Measurements from ENCODE around the gene NOTUM.
"Not testable (repeated sequence)": the region's sequence is repeated elsewhere in the genome, so short reads cannot be mapped to it uniquely, and the experiment has no call there.

NOTUM gene

DNA sequence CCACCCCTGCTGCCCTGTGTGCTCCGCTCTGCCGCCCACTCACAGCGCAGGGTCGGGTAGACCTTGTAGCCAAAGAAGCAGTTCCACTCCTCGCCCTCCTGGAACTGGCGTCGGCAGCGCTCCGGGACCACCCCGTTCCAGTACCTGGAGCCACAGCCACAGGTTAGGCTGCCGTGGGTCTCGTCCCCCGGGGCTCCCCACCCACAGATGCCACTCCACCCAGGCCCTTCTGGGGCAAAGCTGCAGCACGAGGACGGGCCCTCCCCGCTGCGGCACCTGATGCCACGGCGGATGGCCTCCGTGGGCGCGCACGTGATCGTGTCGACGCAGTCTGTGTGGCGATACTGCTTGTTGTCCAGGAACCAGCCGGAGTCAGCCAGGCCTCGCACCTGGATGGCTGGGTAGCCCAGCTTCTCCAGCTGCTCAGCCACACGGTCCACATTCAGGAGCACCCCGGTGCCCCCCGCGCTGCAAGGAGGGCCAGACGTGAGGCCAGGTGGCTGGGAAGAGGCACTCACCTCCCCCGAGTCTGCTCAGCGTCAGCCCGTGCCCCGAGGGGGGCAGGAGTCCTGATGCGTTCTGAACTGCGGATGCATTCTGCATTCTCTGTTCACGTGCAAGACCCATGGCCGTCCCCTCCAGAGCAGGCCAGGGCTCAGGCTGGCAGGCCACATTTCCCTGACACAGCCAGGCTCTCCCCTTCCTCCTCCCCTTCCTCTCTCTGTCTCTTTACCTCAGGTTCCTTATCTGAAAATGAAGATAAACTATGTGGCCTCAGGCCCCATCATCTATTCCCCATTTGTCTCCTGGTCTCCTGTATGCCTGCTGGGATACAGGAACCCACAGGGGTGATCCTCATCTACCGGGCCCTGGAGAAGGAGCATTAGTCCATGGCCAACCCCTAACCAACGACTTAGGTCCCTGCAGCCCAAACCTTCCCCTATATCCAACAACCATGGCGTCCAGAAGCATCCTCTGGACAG lies 4.1 kb downstream of the NOTUM start:
- DNase-seq: no peak

DNA sequence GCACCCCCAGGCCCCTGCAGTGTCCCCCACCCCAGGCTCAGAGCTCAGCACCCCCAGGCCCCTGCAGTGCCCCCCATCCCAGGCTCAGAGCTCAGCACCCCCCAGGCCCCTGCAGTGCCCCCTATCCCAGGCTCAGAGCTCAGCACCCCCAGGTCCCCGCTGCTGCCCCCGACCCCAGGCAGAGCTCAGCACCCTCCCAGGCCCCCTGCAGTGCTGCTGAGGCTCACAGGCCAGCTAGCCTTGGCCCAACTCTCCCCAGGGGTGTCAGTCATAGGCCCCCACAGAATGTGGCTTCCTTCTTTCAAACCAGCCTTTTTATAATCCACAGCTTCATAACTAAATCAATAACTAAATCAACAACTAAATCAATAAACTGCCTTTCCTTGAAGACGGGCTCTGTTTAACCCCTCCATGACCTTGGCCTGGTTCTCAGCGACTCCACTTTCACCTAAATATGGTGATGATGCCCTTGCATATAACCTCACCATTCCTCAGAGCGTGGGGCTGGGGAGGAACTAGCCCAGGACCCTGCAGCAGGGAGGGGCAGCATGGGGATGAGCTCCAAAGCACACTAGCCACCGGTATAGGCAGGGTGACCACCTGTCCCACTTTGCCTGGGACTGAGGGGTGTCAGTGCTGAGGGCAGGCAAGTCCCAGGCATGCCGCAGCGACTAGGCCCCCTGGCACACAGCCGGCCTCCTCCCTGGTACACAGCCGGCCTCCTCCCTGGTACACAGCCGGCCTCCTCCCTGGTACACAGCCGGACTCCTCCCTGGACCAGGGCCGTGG lies 5.0 kb downstream of the NOTUM start:
- DNase-seq: no peak

- no peak for DNase-seq
Measured at GRCh38 chr17:81955058-81955681, 5.8 kb downstream of the NOTUM start.

GRCh38 chr17:81954131-81955057 lies 6.6 kb downstream of the NOTUM start:
- no peak for DNase-seq

- not testable (repeated sequence) for DNase-seq
Measured at GRCh38 chr17:81953443-81953842, 7.5 kb downstream of the NOTUM start.

GRCh38 chr17:81952792-81953228 lies 8.2 kb downstream of the NOTUM start:
- no peak for DNase-seq

GRCh38 chr17:81951785-81952684 lies 9.0 kb downstream of the NOTUM start:
- DNase-seq: no peak

DNA sequence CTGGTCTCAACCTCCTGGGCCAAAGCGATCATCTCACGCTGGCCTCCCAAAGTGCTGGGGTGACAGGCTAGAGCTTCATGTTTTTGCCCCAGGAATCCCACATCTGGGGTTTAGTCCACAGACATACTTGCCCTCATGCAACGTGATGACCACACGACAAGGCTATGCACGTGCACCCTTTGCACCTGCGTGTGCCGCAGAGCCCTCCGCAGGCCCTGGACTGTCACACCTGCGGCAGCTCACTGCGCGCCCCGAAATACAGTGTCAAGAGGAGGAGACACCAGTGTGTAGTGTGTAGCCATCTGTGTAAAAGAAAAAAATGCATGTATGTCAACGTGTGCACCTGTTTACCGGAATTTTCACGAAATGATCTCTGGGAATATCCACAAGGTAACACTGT lies 10.5 kb downstream of the NOTUM start:
- no peak for DNase-seq

GRCh38 chr17:81948635-81949378 lies 12.2 kb downstream of the NOTUM start:
- no peak for DNase-seq

- DNase-seq: no peak
Measured at GRCh38 chr17:81947189-81947588, 13.8 kb downstream of the NOTUM start, which contains the start of gene MYADML2. TSS of gene MYADML2 (minus strand) at chr17:81947233. CDS start at chr17:81941741, 5,492 bp downstream.

DNA sequence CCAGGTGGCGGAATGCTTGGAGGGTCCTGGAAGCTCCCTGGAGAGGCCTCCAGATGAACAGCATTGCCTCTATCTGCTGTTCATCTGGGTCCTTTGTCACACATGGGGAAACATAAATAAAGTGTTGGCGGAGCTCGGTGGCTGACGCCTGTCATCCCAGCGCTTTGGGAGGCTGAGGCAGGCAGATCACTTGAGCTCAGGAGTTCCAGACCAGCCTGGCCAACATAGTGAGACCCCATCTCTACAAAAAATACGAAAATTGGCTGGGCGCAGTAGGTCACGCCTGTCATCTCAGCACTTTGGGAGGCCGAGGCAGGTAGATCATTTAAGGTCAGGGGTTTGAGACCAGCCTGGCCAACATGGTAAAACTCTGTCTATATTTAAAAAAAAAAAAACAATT lies 16.1 kb downstream of the NOTUM start:
- DNase-seq: no peak

DNA sequence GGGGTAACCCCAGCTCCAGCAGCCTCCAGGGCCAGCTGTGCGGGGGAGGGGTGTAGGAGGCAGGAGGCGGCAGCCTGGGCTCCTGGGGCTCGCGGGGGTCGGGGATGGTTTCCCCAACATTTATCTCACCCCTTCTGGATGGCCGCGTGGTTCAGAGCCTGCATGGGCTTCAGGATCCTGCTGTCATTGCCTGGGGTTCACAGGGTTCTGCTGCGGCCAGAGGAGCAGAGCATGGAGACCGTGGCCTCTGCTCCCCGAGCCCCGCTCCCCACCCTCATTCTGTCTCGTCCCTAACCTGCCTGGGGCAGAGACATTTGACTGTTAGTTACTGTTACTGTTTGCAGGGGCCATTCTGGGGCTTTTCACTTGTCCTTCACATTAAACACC lies 18.8 kb downstream of the NOTUM start:
- DNase-seq: no peak

DNA sequence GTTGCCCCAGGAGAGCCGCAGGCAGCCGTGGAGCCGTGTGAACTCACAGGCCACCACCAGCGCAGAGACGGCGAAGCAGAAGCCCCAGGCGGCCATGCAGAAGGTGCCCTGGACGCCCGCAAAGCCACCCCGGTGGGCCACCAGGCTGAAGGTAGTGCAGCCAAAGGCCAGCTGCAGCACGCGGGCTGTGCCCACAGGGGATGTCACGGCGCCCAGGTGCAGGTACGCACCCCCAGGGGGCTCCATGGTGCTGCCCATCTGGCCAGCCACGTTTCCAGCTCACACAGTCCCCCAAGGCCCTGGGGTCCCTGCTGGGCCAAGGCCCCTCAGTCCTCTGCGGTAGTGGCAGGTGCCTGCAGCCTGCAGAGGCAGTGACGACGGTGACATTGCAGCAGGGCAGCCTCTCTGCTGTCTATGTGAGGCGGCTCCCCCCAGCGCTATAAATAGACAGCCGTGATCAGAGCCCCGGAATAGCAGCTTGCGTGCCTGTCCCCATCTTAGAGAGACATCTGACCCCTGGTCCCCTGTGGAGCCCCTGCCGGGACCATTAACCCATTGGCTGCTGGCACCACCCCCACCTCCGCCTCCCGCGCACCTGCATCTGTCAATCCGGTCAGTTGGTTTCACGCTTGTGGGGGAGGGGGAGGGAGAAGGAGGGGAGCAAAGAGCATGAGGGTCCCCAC lies 19.4 kb downstream of the NOTUM start:
- no peak for DNase-seq

DNA sequence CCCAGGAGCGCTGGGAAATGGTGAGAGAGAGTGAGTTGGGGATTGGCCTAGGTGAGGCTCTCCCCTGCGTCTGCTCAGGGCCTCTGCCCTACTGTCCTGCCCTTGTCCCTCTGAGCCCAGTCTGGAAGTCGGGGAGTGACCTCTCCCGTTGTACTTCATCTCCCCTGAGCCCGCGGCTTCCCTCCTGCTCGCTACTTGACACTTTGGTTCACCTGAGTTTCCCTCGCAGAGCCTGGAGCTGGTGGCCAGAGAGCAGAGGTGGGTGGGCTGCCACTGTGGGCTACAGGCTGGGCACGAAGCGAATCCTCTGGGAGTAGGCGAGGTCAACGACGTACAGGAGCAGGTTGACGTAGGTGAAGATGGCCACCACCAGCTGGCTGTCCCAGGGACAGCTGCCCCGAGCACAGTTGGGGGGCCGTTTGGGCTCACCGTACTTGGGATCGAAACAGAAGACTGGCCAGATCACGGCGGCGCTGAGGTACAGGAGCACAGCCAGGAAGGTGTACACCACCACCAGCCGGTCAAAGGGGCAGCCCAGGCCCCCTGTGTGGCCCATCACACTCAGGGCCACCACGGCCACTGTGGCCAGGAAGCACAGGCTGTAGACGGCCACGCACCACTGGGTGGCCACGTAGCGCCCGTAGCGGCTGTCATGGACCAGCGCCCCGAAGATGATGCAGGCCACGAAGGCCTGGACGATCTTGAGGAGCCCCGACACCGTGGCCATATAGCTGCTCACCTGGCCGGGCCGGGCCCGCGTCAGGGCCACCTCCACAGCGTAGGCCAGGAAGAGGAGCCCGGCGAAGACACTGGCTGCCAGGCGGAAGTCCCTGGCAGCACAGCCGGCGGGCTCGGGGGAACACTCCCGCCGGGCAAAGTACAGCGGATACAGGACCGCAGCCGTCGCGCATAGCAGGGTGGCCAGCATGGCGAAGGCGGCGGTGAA lies 20.2 kb downstream of the NOTUM start:
- no peak for DNase-seq

GRCh38 chr17:81939881-81940385 lies 21.1 kb downstream of the NOTUM start:
- no peak for DNase-seq

DNA sequence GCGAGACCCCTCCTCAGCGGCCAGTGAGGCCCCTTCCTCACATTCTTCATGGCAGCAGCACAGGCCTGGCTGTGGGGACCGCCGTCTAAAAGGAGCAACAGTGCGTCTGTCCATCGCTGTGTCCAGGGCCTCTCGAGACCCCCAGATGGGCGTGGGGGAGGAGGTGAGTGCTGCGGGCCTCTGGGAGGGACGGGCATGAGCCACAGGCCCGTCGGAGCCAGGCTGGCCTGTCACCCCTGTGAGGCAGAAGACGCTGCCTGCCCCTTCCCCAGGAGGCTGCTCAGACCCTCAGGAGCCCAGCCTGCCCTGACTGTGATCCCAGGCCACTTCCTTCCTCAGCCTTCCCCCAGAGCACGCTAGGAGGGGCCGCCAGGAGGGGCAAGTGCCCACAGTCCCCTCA lies 21.8 kb downstream of the NOTUM start:
- no peak for DNase-seq

GRCh38 chr17:81935709-81936084 lies 25.3 kb downstream of the NOTUM start:
- DNase-seq: no peak

Measured in CD4-positive, alpha-beta T cell treated with Interleukin-21 for 1 hour (primary cell).